GM13976 (cell line): ENCODE results near the gene NEIL1.

Source experiments
- DNase-seq: peaks from one replicate; pipeline ENCODE4 v3.0.0; 2012; ENCODE audit warnings: low spot score
- in situ Hi-C: fragments of 300-500 bp; cut with MboI; formaldehyde crosslinking; loops from one replicate; pipeline ENCODE4 v1.12.0; 2022; ENCODE audit warnings: low sequenced_read_pairs, mixed read lengths, inconsistent platforms; ENCODE audit not compliant: unreplicated experiment
- TF ChIP-seq, protein P1 (sequence below): IDR thresholded peaks from 2 replicates; pipeline ENCODE4 v1.5.1; 2012; ENCODE audit warnings: borderline replicate concordance, mild to moderate bottlenecking; ENCODE audit not compliant: insufficient read depth; ENCODE audit errors: extremely low read depth, missing control alignments, control extremely low read depth

NEIL1 gene

GRCh38 chr15:75362642-75363249 lies 15.9 kb downstream of the NEIL1 start:
- no peak for DNase-seq
- TF ChIP-seq, protein P1, sequence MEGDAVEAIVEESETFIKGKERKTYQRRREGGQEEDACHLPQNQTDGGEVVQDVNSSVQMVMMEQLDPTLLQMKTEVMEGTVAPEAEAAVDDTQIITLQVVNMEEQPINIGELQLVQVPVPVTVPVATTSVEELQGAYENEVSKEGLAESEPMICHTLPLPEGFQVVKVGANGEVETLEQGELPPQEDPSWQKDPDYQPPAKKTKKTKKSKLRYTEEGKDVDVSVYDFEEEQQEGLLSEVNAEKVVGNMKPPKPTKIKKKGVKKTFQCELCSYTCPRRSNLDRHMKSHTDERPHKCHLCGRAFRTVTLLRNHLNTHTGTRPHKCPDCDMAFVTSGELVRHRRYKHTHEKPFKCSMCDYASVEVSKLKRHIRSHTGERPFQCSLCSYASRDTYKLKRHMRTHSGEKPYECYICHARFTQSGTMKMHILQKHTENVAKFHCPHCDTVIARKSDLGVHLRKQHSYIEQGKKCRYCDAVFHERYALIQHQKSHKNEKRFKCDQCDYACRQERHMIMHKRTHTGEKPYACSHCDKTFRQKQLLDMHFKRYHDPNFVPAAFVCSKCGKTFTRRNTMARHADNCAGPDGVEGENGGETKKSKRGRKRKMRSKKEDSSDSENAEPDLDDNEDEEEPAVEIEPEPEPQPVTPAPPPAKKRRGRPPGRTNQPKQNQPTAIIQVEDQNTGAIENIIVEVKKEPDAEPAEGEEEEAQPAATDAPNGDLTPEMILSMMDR: no peak
- in situ Hi-C loops: loop anchor here (25.0 kb wide), 1 partner anchor 275 kb away; the partner anchor contains the start of genes IMP3, SNUPN and SNX33

DNA sequence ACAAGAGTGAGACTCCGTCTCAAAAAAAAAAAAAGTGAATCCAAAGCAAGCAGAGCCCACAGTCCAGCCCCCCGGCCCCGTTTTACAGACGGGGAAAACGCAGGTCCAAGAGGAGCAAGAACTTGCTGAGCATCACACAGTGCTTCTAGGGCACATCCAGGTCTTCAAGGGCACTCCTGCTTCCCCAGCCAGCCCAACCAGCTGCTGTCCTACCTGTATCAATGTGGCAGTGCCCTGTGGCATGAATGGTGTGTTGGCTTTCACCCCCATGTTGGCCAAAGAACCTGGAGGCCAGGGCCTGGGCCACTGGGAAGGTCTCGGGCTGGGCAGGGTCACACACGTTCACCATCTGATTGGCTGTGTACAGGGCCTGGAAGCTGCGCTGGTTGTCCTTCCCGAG lies 16.9 kb downstream of the NEIL1 start:
- in situ Hi-C loops: loop anchor here (25.0 kb wide), 1 partner anchor 274 kb away; the partner anchor contains the start of genes IMP3, SNUPN and SNX33
- DNase-seq: no peak
- TF ChIP-seq, protein P1: no peak

DNA sequence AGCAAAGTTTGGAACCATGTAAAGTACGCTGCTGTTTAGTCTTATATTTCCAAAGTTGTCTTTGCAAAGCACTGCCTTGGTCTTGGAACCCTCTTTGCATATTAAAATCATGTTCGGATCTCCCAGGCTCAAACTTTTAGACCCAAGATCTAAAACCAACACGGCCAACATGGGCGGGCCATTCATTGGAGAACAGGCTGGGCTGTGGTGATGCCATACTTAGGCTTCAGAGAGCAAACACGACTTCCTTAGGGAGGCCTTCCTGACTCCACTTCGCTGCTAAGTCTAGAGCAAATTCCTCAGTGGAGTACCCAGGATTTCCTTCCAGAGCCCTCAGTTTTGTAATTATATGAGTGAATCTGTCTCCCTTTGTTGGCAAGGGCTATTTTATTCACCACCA lies 18.0 kb downstream of the NEIL1 start:
- DNase-seq: no peak
- in situ Hi-C loops: loop anchor here (25.0 kb wide), 1 partner anchor 272 kb away; the partner anchor contains the start of genes IMP3, SNUPN and SNX33

GRCh38 chr15:75366163-75366562 lies 19.3 kb downstream of the NEIL1 start:
- TF ChIP-seq, protein P1: no peak
- in situ Hi-C loops: loop anchor here (25.0 kb wide), 1 partner anchor 271 kb away; the partner anchor contains the start of genes IMP3, SNUPN and SNX33
- no peak for DNase-seq

More for the DNA sequence above, 18.0 kb downstream of the NEIL1 start:
- TF ChIP-seq, protein P1: no peak

DNA sequence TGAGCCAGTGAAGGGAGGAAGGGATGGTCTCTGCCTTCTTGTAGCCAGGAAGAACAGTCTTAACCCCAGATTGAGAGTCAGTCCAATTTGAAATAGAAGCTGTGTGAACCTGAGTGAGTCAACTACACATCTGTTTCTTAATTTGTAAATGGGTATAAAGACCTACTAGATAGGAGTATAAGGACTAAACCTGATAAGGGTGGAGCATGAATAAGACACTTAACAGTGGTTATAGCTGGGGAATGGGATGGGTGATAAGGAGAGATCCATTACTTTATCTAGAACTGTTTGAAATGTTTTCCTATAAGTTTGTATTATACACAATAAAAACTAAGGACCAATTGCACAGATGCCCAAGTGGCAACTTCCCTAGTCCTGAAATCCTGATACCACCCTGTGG lies 20.2 kb downstream of the NEIL1 start:
- in situ Hi-C loops: loop anchor here (25.0 kb wide), 1 partner anchor 270 kb away; the partner anchor contains the start of genes IMP3, SNUPN and SNX33
- TF ChIP-seq, protein P1: no peak
- DNase-seq: no peak

- TF ChIP-seq, protein P1: no peak
- DNase-seq: no peak
- in situ Hi-C loops: loop anchor here (25.0 kb wide), 1 partner anchor 270 kb away; the partner anchor contains the start of genes IMP3, SNUPN and SNX33
These were observed 20.6 kb downstream of the NEIL1 start for GRCh38 chr15:75367406-75367912.
